GM19193 (cell line): ENCODE data around the gene KDM4B.

Experiments
- POLR2A ChIP-seq: IDR thresholded peaks from 4 replicates; pipeline ENCODE4 v1.6.1; 2011; ENCODE audit not compliant: insufficient read depth, insufficient read length; ENCODE audit errors: extremely low read depth

Gene KDM4B

GRCh38 chr19:4993683-4994082, 24.8 kb downstream of the KDM4B start:
- TF ChIP-seq POLR2A = no peak

GRCh38 chr19:4996701-4997100, 27.8 kb downstream of the KDM4B start:
- TF ChIP-seq POLR2A = no peak

GRCh38 chr19:4997297-4997696, 28.4 kb downstream of the KDM4B start:
- no peak for TF ChIP-seq POLR2A

- TF ChIP-seq POLR2A = no peak
These were observed 31.3 kb downstream of the KDM4B start for GRCh38 chr19:5000120-5000611.

- TF ChIP-seq POLR2A = no peak
These were observed 32.7 kb downstream of the KDM4B start for GRCh38 chr19:5001615-5002014.

- no peak for TF ChIP-seq POLR2A
These were observed 33.2 kb downstream of the KDM4B start for GRCh38 chr19:5002143-5002542.

GRCh38 chr19:5003781-5004180, 34.9 kb downstream of the KDM4B start:
- TF ChIP-seq POLR2A = no peak

- TF ChIP-seq POLR2A = no peak
These were observed 36.2 kb downstream of the KDM4B start for GRCh38 chr19:5005096-5005495.

GRCh38 chr19:5006201-5006600, 37.3 kb downstream of the KDM4B start:
- no peak for TF ChIP-seq POLR2A

- no peak for TF ChIP-seq POLR2A
These were observed 37.9 kb downstream of the KDM4B start for GRCh38 chr19:5006821-5007220.

- TF ChIP-seq POLR2A = no peak
These were observed 42.7 kb downstream of the KDM4B start for GRCh38 chr19:5011476-5012238.

GRCh38 chr19:5012688-5013457, 44.0 kb downstream of the KDM4B start:
- no peak for TF ChIP-seq POLR2A

GRCh38 chr19:5013761-5014160, 44.8 kb downstream of the KDM4B start:
- no peak for TF ChIP-seq POLR2A

- TF ChIP-seq POLR2A = no peak
These were observed 46.0 kb downstream of the KDM4B start for GRCh38 chr19:5014941-5015340.

GRCh38 chr19:5016268-5016667, 47.4 kb downstream of the KDM4B start:
- TF ChIP-seq POLR2A = no peak

- TF ChIP-seq POLR2A = no peak
These were observed 47.9 kb downstream of the KDM4B start for GRCh38 chr19:5016781-5017180.

- no peak for TF ChIP-seq POLR2A
These were observed 48.3 kb downstream of the KDM4B start for GRCh38 chr19:5017235-5017634.
